Mesenchymal stem cell (in vitro differentiated cells and primary cell): Measurements from ENCODE around the gene CD79A.
"Not testable (repeated sequence)": the region's sequence is repeated elsewhere in the genome, so short reads cannot be mapped to it uniquely, and the experiment has no call there.

Experiments
- DNase-seq: peaks from one replicate; pipeline ENCODE4 v3.0.0-alpha.2; 2013
- H2AFZ ChIP-seq: one replicate; pipeline ENCODE4 v1.6.1; 2013; ENCODE audit warnings: low read depth, mild to moderate bottlenecking, control low read depth, inconsistent platforms, low read length, moderate library complexity
- H2AK5ac ChIP-seq: 2 replicates; pipeline ENCODE4 v1.6.1; 2013; ENCODE audit warnings: low read length, moderate library complexity, mild to moderate bottlenecking, inconsistent platforms; ENCODE audit not compliant: severe bottlenecking
- H2BK120ac ChIP-seq: one replicate; pipeline ENCODE4 v1.6.1; 2013; ENCODE audit warnings: low read depth, mild to moderate bottlenecking, inconsistent platforms, low read length, moderate library complexity
- H2BK12ac ChIP-seq, 2 experiments: one replicate each; pipeline ENCODE4 v1.6.1; 2013; ENCODE audit warnings: inconsistent platforms in 2 of 2, low read length in 2 of 2, mild to moderate bottlenecking in 2 of 2, moderate library complexity in 2 of 2, control low read depth in 1 of 2
- H2BK15ac ChIP-seq: one replicate; pipeline ENCODE4 v1.6.1; 2013; ENCODE audit warnings: mild to moderate bottlenecking, low read depth, inconsistent platforms; ENCODE audit not compliant: poor library complexity, severe bottlenecking
- H2BK5ac ChIP-seq: 2 replicates; pipeline ENCODE4 v1.6.1; 2013; ENCODE audit warnings: low read depth, mild to moderate bottlenecking, low read length, control low read depth, inconsistent platforms; ENCODE audit not compliant: poor library complexity, severe bottlenecking
- H3K14ac ChIP-seq, 2 experiments: one replicate each; pipeline ENCODE4 v1.6.1; 2013; ENCODE audit warnings: inconsistent platforms in 2 of 2, low read length in 2 of 2, control low read depth in 1 of 2, mild to moderate bottlenecking in 1 of 2, moderate library complexity in 1 of 2
- H3K18ac ChIP-seq, 2 experiments: one replicate each; pipeline ENCODE4 v1.6.1; 2013; ENCODE audit warnings: inconsistent platforms in 2 of 2, low read length in 2 of 2, control low read depth in 1 of 2, low read depth in 1 of 2, mild to moderate bottlenecking in 1 of 2
- H3K23ac ChIP-seq, 2 experiments: one replicate each; pipeline ENCODE4 v1.6.1; 2013; ENCODE audit warnings: inconsistent platforms in 2 of 2, low read length in 2 of 2, mild to moderate bottlenecking in 2 of 2, moderate library complexity in 2 of 2, control low read depth in 1 of 2
- H3K27ac ChIP-seq: 2 replicates; pipeline ENCODE4 v1.5.1; 2013; ENCODE audit warnings: mild to moderate bottlenecking, moderate library complexity, low read length, control low read depth, inconsistent platforms; ENCODE audit not compliant: poor library complexity, severe bottlenecking
- H3K27me3 ChIP-seq, 2 experiments: 2 replicates each; pipeline versions ENCODE4 v1.6.1 to v1.7.0; 2013; ENCODE audit warnings: low read length in 2 of 2, mild to moderate bottlenecking in 2 of 2, moderate library complexity in 2 of 2, control low read depth in 1 of 2, inconsistent platforms in 1 of 2; ENCODE audit not compliant: control insufficient read depth in 1 of 2, insufficient read depth in 1 of 2
- H3K36me3 ChIP-seq, 2 experiments: 2 replicates each; pipeline versions ENCODE4 v1.6.1 to v1.7.0; 2013; ENCODE audit warnings: low read length in 2 of 2, control low read depth in 1 of 2, inconsistent platforms in 1 of 2, low read depth in 1 of 2, mild to moderate bottlenecking in 1 of 2; ENCODE audit not compliant: insufficient read depth in 2 of 2, control insufficient read depth in 1 of 2
- H3K4ac ChIP-seq, 2 experiments: one replicate each; pipeline ENCODE4 v1.6.1; 2013; ENCODE audit warnings: inconsistent platforms in 2 of 2, low read length in 2 of 2, mild to moderate bottlenecking in 2 of 2, moderate library complexity in 2 of 2, control low read depth in 1 of 2, low read depth in 1 of 2
- H3K4me1 ChIP-seq: 2 replicates; pipeline ENCODE4 v1.6.1; 2013; ENCODE audit warnings: low read depth, low read length, control low read depth; ENCODE audit not compliant: control insufficient read depth, insufficient read depth
- H3K4me2 ChIP-seq: 2 replicates; pipeline ENCODE4 v1.6.1; 2013; ENCODE audit warnings: low read length, mild to moderate bottlenecking, inconsistent platforms; ENCODE audit not compliant: poor library complexity, severe bottlenecking
- H3K4me3 ChIP-seq, 2 experiments: 2 replicates each; pipeline versions ENCODE4 v1.5.1 to v1.7.0; 2013; ENCODE audit warnings: low read length in 2 of 2, mild to moderate bottlenecking in 2 of 2, control low read depth in 1 of 2, low read depth in 1 of 2; ENCODE audit not compliant: insufficient read depth in 1 of 2
- H3K79me1 ChIP-seq: replicated peaks from 2 replicates; pipeline ENCODE4 v1.6.1; 2013; ENCODE audit warnings: mild to moderate bottlenecking, control low read depth, low read length, inconsistent platforms; ENCODE audit not compliant: poor library complexity, severe bottlenecking
- H3K9ac ChIP-seq: 2 replicates; pipeline ENCODE4 v1.7.0; 2013; ENCODE audit warnings: mild to moderate bottlenecking, low read length, moderate library complexity
- H3K9me3 ChIP-seq: 2 replicates; pipeline ENCODE4 v1.7.0; 2013; ENCODE audit warnings: mild to moderate bottlenecking, low read length; ENCODE audit not compliant: control insufficient read depth
- H4K8ac ChIP-seq: one replicate; pipeline ENCODE4 v1.6.1; 2013; ENCODE audit warnings: inconsistent platforms, mild to moderate bottlenecking, low read length, moderate library complexity
- H4K91ac ChIP-seq: one replicate; pipeline ENCODE4 v1.6.1; 2013; ENCODE audit warnings: mild to moderate bottlenecking, low read length, inconsistent platforms
- WGBS: methylation state at CpG from one replicate; pipeline ENCODE4 v1.1.7; 2013; ENCODE audit warnings: mixed read lengths; 5-methylcytosine and 5-hydroxymethylcytosine counted together

CD79A gene

GRCh38 chr19:41913538-41914423 is 36.7 kb downstream of the CD79A start:
- WGBS, result 16% methylated on average over 21 of the region's 21 CpGs
- Histone ChIP-seq H2AK5ac (no peak overlapping the region), H3K23ac (no peak overlapping the region), H4K91ac (no peak overlapping the region), H2BK12ac (no peak overlapping the region), H3K9ac (no peak overlapping the region), H3K79me1 (no peaks in the 10 kb centered on the region), H2BK5ac (no peak overlapping the region), H3K18ac (no peak overlapping the region), H3K4me1 (peaks cover 23% of the 10 kb centered on the region), H3K4me3 (no peak overlapping the region), H3K4me2 (no peak overlapping the region), H3K4ac (no peak overlapping the region), H2AFZ (no peak overlapping the region), H2BK15ac (no peak overlapping the region), H3K27ac (no peak overlapping the region), H2BK120ac (no peak overlapping the region), H3K27me3 (peaks cover 78 to 86% of the 10 kb centered on the region in 2 experiments), H3K14ac (no peak overlapping the region), H4K8ac (no peak overlapping the region), H3K9me3 (no peaks in the 10 kb centered on the region), H3K36me3 (peaks cover 0 to 4% of the 10 kb centered on the region in 2 experiments)
- DNase-seq, result no peak

GRCh38 chr19:41914424-41914834 is 37.4 kb downstream of the CD79A start:
- Histone ChIP-seq H3K27me3 (peaks cover 79 to 92% of the 10 kb centered on the region in 2 experiments), H3K4me1 (peaks cover 23% of the 10 kb centered on the region)
- not testable (repeated sequence) for H3K4me2 ChIP-seq, H2AK5ac ChIP-seq, H2BK120ac ChIP-seq, H3K36me3 ChIP-seq, H2AFZ ChIP-seq, H3K27ac ChIP-seq, H4K91ac ChIP-seq, H2BK5ac ChIP-seq, H3K4me3 ChIP-seq, H3K79me1 ChIP-seq, H3K9ac ChIP-seq, H3K9me3 ChIP-seq, H2BK12ac ChIP-seq, H4K8ac ChIP-seq, H3K18ac ChIP-seq, H2BK15ac ChIP-seq, H3K4ac ChIP-seq, H3K23ac ChIP-seq, H3K14ac ChIP-seq, DNase-seq
- WGBS, result 24% methylated on average over 4 of the region's 5 CpGs

- Histone ChIP-seq H4K8ac (no peak overlapping the region), H3K9ac (no peak overlapping the region), H3K79me1 (no peaks in the 10 kb centered on the region), H3K27ac (no peak overlapping the region), H3K4ac (no peak overlapping the region), H2BK12ac (no peak overlapping the region), H4K91ac (no peak overlapping the region), H3K9me3 (no peaks in the 10 kb centered on the region), H2BK120ac (no peak overlapping the region), H3K4me2 (no peak overlapping the region), H3K18ac (no peak overlapping the region), H3K36me3 (no peaks in the 10 kb centered on the region), H3K4me3 (no peak overlapping the region), H3K27me3 (peaks cover 78 to 88% of the 10 kb centered on the region in 2 experiments), H2AFZ (no peak overlapping the region), H3K23ac (no peak overlapping the region), H2AK5ac (no peak overlapping the region), H2BK15ac (no peak overlapping the region), H3K14ac (peak overlapping the region in 1 of 2 experiments; percentile 64), H2BK5ac (no peak overlapping the region), H3K4me1 (peaks cover 23% of the 10 kb centered on the region)
- 3% methylated on average over 38 of the region's 38 CpGs for WGBS
- no peak for DNase-seq
These were observed 38.1 kb downstream of the CD79A start for GRCh38 chr19:41915021-41915775.

GRCh38 chr19:41915776-41916414 is 38.8 kb downstream of the CD79A start:
- Histone ChIP-seq H3K23ac (no peak overlapping the region), H3K4me3 (no peak overlapping the region), H3K14ac (peak overlapping the region in 1 of 2 experiments; percentile 39), H3K9me3 (no peaks in the 10 kb centered on the region), H2BK15ac (no peak overlapping the region), H4K91ac (no peak overlapping the region), H2BK12ac (no peak overlapping the region), H3K36me3 (no peaks in the 10 kb centered on the region), H3K4me1 (peaks cover 23% of the 10 kb centered on the region), H4K8ac (no peak overlapping the region), H3K27me3 (peaks cover 78 to 87% of the 10 kb centered on the region in 2 experiments), H3K9ac (no peak overlapping the region), H3K18ac (no peak overlapping the region), H3K27ac (no peak overlapping the region), H3K79me1 (no peaks in the 10 kb centered on the region), H2BK5ac (no peak overlapping the region), H3K4me2 (no peak overlapping the region), H2BK120ac (no peak overlapping the region), H3K4ac (no peak overlapping the region), H2AK5ac (no peak overlapping the region), H2AFZ (no peak overlapping the region)
- DNase-seq, result no peak
- 52% methylated on average over 22 of the region's 27 CpGs for WGBS
